ACHN (cell line): ENCODE data around the gene RAB11FIP4.
A peak's percentile ranks its signal among the peaks of the same experiment; 100 is the strongest.

ENCODE experiments used
- DNase-seq: peaks from one replicate; pipeline ENCODE4 v3.0.0-alpha.2; 2015
- in situ Hi-C: cut with HindIII; loops from 2 replicates; pipeline ENCODE4 v1.10.0; 2017; ENCODE audit warnings: low sequenced_read_pairs, low pct_ligation_motif_present, low pct_unique_long_range_greater_than_20kb

Gene RAB11FIP4

GRCh38 chr17:31564291-31564690, 172.8 kb downstream of the RAB11FIP4 start:
- in situ Hi-C loops = no loop called here
- DNase-seq = no peak

GRCh38 chr17:31564883-31565301, 173.4 kb downstream of the RAB11FIP4 start:
- DNase-seq = peak; percentile 92
- in situ Hi-C loops = no loop called here

- in situ Hi-C loops = no loop called here
Measured at GRCh38 chr17:31565652-31566051, 174.2 kb downstream of the RAB11FIP4 start.

GRCh38 chr17:31566247-31566991, 174.9 kb downstream of the RAB11FIP4 start:
- in situ Hi-C loops = no loop called here
- no peak for DNase-seq

More at GRCh38 chr17:31565652-31566051, 174.2 kb downstream of the RAB11FIP4 start:
- DNase-seq = no peak

GRCh38 chr17:31566992-31567373, 175.5 kb downstream of the RAB11FIP4 start:
- in situ Hi-C loops = no loop called here
- DNase-seq = no peak

GRCh38 chr17:31568121-31568520, 176.6 kb downstream of the RAB11FIP4 start:
- in situ Hi-C loops = no loop called here
- DNase-seq = no peak

GRCh38 chr17:31568539-31568938, 177.1 kb downstream of the RAB11FIP4 start:
- in situ Hi-C loops = no loop called here
- DNase-seq = no peak

GRCh38 chr17:31570231-31570630, 178.8 kb downstream of the RAB11FIP4 start:
- no peak for DNase-seq
- in situ Hi-C loops = no loop called here

GRCh38 chr17:31570951-31571892, 179.7 kb downstream of the RAB11FIP4 start:
- peak; percentile 79 for DNase-seq
- in situ Hi-C loops = no loop called here

GRCh38 chr17:31572341-31572740, 180.9 kb downstream of the RAB11FIP4 start:
- no peak for DNase-seq
- in situ Hi-C loops = no loop called here

GRCh38 chr17:31573047-31573446, 181.6 kb downstream of the RAB11FIP4 start:
- in situ Hi-C loops = no loop called here
- no peak for DNase-seq

GRCh38 chr17:31573861-31574260, 182.4 kb downstream of the RAB11FIP4 start:
- DNase-seq = no peak
- in situ Hi-C loops = no loop called here

GRCh38 chr17:31574458-31574857, 183.0 kb downstream of the RAB11FIP4 start:
- DNase-seq = no peak
- in situ Hi-C loops = no loop called here

- in situ Hi-C loops = no loop called here
- no peak for DNase-seq
Measured at GRCh38 chr17:31575043-31575442, 183.6 kb downstream of the RAB11FIP4 start.

- no peak for DNase-seq
- in situ Hi-C loops = no loop called here
Measured at GRCh38 chr17:31579265-31579664, 187.8 kb downstream of the RAB11FIP4 start.

GRCh38 chr17:31580316-31580705, 188.8 kb downstream of the RAB11FIP4 start:
- in situ Hi-C loops = no loop called here
- DNase-seq = no peak

GRCh38 chr17:31580706-31581490, 189.4 kb downstream of the RAB11FIP4 start:
- in situ Hi-C loops = no loop called here
- DNase-seq = peak; percentile 90

GRCh38 chr17:31581491-31581890, 190.0 kb downstream of the RAB11FIP4 start:
- DNase-seq = peak; percentile 54
- in situ Hi-C loops = no loop called here
